ENCODE measurements around the gene GRIA1.

DNA sequence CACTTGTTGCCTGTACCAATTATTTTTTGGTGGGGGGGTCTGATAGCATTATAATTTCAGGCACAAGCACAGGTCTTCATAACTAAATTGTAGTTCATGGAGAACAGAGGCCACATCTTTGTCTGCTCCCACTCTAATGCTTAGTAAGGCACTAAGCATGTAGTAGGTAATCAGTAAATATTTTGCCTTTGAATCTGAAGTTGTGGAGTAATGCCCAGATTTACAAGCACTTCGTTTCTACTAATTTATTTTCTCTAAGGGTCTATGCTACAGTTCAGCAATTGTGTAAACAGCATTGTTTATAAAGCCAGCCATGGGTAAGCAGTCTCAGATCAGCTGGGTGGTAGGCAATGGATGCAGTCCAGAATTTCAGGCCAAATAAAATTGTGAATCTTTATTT lies 78.6 kb downstream of the GRIA1 start:
- TF ChIP-seq POLR2A (IDR thresholded peaks at IDR 0.05) (no peak), POLR2AphosphoS5 (IDR thresholded peaks at IDR 0.05) (no peak)
- TF ChIP-seq, protein P1, sequence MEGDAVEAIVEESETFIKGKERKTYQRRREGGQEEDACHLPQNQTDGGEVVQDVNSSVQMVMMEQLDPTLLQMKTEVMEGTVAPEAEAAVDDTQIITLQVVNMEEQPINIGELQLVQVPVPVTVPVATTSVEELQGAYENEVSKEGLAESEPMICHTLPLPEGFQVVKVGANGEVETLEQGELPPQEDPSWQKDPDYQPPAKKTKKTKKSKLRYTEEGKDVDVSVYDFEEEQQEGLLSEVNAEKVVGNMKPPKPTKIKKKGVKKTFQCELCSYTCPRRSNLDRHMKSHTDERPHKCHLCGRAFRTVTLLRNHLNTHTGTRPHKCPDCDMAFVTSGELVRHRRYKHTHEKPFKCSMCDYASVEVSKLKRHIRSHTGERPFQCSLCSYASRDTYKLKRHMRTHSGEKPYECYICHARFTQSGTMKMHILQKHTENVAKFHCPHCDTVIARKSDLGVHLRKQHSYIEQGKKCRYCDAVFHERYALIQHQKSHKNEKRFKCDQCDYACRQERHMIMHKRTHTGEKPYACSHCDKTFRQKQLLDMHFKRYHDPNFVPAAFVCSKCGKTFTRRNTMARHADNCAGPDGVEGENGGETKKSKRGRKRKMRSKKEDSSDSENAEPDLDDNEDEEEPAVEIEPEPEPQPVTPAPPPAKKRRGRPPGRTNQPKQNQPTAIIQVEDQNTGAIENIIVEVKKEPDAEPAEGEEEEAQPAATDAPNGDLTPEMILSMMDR (IDR thresholded peaks at IDR 0.05), result no peak

Measured in breast epithelium (tissue), 3 donors.